SK-N-MC (cell line): Measurements from ENCODE around the gene KPRP.

Experiments used
- DNase-seq: peaks from one replicate; pipeline ENCODE4 v3.0.0-alpha.2; 2011; ENCODE audit warnings: low read depth, low spot score
- H3K27ac ChIP-seq: fragments of 200-600 bp; sonication (generic); 2 replicates; pipeline ENCODE4 v1.5.1; 2016; ENCODE audit warnings: mixed run types
- H3K36me3 ChIP-seq: fragments of 200-600 bp; sonication (generic); 2 replicates; pipeline ENCODE4 v1.6.1; 2017; ENCODE audit warnings: antibody characterized with exemption, low read length, mixed read lengths; ENCODE audit not compliant: insufficient read depth
- H3K4me3 ChIP-seq: fragments of 200-600 bp; sonication (generic); 2 replicates; pipeline ENCODE4 v1.5.1; 2016
- H3K9ac ChIP-seq: fragments of 200-600 bp; sonication (generic); 2 replicates; pipeline ENCODE4 v1.8.0; 2017; ENCODE audit warnings: mixed run types, mixed read lengths; ENCODE audit not compliant: insufficient read length
- H3K9me3 ChIP-seq: fragments of 200-600 bp; sonication (generic); 2 replicates; pipeline ENCODE4 v1.6.1; 2017; ENCODE audit warnings: low read depth, mild to moderate bottlenecking, antibody characterized with exemption, low read length, moderate library complexity, mixed read lengths
- EZH2 ChIP-seq: fragments of 200-600 bp; sonication (generic); IDR thresholded peaks from one replicate; pipeline ENCODE4 v1.6.1; 2017; ENCODE audit warnings: antibody characterized with exemption
- FOXP2 ChIP-seq: optimal IDR thresholded peaks from 2 replicates; pipeline ENCODE3; 2011; ENCODE audit warnings: mild to moderate bottlenecking, moderate library complexity; ENCODE audit not compliant: insufficient read depth; ENCODE audit errors: extremely low read length, control extremely low read depth
- POLR2AphosphoS5 ChIP-seq: IDR thresholded peaks from 2 replicates; pipeline ENCODE4 v1.6.1; 2012; ENCODE audit warnings: mild to moderate bottlenecking, low read depth, low read length, borderline replicate concordance

The KPRP gene

DNA sequence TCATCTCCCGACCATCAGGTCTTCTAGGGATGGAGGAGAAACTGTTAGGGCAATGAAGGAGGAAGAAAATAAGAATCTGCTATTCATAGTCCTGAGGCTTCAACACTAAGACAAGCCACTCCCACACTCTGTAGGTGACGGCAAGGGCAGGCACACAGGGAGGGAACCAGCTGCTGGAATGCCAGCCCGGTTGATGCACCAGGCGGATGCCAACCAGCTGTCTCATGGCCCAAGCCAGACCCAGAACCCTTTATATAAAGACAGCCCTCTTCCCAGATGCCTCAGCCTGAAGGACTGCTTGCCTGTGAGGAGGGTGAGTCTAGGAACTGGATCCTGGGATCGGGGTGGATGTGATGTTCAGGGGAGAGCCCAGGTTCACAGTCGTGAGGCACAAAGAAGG is at the start of gene KPRP:
TSS of gene KPRP (plus strand) at position 279 of the 400 bp plus-strand sequence. CDS start 1,564 bp downstream, outside the sequence.
- Histone ChIP-seq H3K27ac (no peak within 1 kb of the TSS), H3K9me3 (no peaks in the 10 kb centered on the region), H3K4me3 (no peak within 1 kb of the TSS), H3K9ac (no peak within 1 kb of the TSS), H3K36me3 (no peaks in the 10 kb centered on the region)
- TF ChIP-seq POLR2AphosphoS5 (no peak), FOXP2 (no peak), EZH2 (no peak)
- DNase-seq: no peak

GRCh38 chr1:152718238-152718637 is 39.6 kb upstream of the KPRP start:
- Histone ChIP-seq H3K9me3 (no peaks in the 10 kb centered on the region), H3K4me3 (no peak overlapping the region), H3K9ac (no peak overlapping the region), H3K36me3 (no peaks in the 10 kb centered on the region), H3K27ac (no peak overlapping the region)
- DNase-seq: no peak
- TF ChIP-seq EZH2: no peak
- no peak for TF ChIP-seq POLR2AphosphoS5
- no peak for TF ChIP-seq FOXP2

- TF ChIP-seq EZH2: no peak
- TF ChIP-seq FOXP2: no peak
- no peak for TF ChIP-seq POLR2AphosphoS5
- Histone ChIP-seq H3K9me3 (no peaks in the 10 kb centered on the region), H3K36me3 (no peaks in the 10 kb centered on the region), H3K27ac (no peak overlapping the region), H3K4me3 (no peak overlapping the region), H3K9ac (no peak overlapping the region)
- DNase-seq: no peak
Observed at GRCh38 chr1:152725261-152725660, 32.6 kb upstream of the KPRP start.

DNA sequence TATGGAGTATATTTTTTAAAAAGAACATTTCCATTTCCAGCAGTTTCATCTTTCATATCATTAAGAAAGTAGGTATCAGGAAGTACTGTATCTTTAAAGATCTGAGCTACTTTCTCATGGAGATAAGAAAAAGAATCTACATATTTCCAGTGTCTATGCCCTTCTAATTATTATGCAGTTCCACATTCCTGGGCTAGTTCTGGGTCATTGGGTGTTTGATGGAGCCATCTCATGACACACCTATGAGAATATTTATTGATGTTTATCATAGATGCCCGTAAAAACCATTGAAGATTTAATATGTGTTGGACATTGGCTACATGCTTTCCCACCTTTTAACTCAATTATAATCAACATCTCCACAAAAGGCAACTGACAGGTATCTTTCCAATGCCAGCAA is 28.8 kb upstream of the KPRP start:
- no peaks in the 10 kb centered on the region for H3K9me3 ChIP-seq
- no peak for TF ChIP-seq EZH2
- no peak for TF ChIP-seq POLR2AphosphoS5
- no peak for TF ChIP-seq FOXP2

DNA sequence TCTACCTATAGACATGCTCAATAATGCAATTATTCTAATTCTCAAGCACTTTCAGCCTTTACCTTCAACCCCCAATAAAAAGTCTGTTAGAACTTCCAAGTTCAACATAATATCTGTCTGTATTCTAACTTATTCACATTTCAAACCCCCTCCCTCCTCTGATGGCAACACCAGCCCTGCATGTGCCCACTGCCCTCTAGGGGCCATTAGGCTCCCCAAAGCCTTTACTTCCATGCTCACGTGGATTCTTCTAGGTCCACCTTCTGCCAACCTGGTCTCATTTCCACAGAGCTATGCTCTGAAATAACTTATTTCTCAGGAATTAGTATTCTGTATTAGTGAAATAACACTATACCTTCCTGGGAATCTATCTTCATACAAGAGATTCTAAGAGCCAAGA is 22.2 kb upstream of the KPRP start:
- Histone ChIP-seq H3K9me3 (no peaks in the 10 kb centered on the region), H3K9ac (no peak overlapping the region), H3K36me3 (no peaks in the 10 kb centered on the region), H3K27ac (no peak overlapping the region), H3K4me3 (no peak overlapping the region)
- no peak for DNase-seq
- TF ChIP-seq EZH2 (no peak), FOXP2 (no peak), POLR2AphosphoS5 (no peak)

More for the DNA sequence above, 28.8 kb upstream of the KPRP start:
- Histone ChIP-seq H3K36me3 (no peaks in the 10 kb centered on the region), H3K9ac (no peak overlapping the region), H3K27ac (no peak overlapping the region), H3K4me3 (no peak overlapping the region)
- no peak for DNase-seq

- no peaks in the 10 kb centered on the region for H3K9me3 ChIP-seq
- no peak for DNase-seq
- H3K4me3 ChIP-seq: no peak overlapping the region
- no peak overlapping the region for H3K9ac ChIP-seq
- H3K27ac ChIP-seq: no peak overlapping the region
- TF ChIP-seq FOXP2 (no peak), EZH2 (no peak), POLR2AphosphoS5 (no peak)
- H3K36me3 ChIP-seq: no peaks in the 10 kb centered on the region
Observed at GRCh38 chr1:152737997-152738396, 19.8 kb upstream of the KPRP start.

DNA sequence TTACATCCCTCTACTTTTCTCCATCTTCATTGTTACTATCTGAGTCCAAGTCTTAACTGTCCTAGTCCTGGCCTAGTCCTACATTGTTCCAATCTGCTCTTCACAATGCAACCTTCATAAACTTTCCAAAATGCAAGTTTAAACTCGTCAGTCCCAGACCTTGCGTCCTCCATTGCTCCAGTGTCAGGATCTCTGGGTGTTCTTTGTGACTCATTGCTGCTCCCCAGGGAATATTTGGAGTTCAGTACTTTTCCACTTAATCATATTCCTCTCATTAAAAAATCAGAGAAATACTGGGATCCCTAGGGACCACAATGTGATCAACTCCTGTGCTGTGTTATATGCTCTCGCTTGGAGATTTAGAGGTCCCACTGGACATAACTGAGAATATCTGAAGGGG is 18.0 kb upstream of the KPRP start:
- Histone ChIP-seq H3K4me3 (no peak overlapping the region), H3K9ac (no peak overlapping the region), H3K36me3 (no peaks in the 10 kb centered on the region), H3K27ac (no peak overlapping the region), H3K9me3 (no peaks in the 10 kb centered on the region)
- no peak for TF ChIP-seq POLR2AphosphoS5
- TF ChIP-seq FOXP2: no peak
- no peak for TF ChIP-seq EZH2
- DNase-seq: no peak

DNA sequence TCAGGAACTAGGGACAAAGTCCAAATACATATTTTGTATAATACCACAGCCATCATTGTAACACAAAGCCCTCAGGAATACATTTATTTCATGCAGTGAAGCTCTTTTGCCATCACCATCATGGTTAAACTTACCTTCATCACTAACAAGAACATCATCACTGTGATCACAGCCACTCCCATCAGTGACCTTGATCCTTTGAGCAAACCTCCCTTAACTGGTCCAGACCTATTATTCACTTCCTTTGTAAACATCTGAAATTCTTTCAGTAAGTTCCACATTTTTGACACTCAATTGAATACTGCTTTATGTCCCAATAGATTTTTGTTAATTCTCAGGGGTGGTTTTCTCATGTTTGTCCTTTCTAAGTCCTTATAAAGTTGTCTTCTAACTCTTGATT is 16.2 kb upstream of the KPRP start:
- TF ChIP-seq FOXP2 (no peak), EZH2 (no peak), POLR2AphosphoS5 (no peak)
- no peak for DNase-seq
- no peaks in the 10 kb centered on the region for H3K9me3 ChIP-seq

GRCh38 chr1:152743371-152744145 is 14.3 kb upstream of the KPRP start:
- no peak overlapping the region for H3K27ac ChIP-seq
- no peak for TF ChIP-seq FOXP2
- TF ChIP-seq EZH2: no peak
- no peak for TF ChIP-seq POLR2AphosphoS5

More for the DNA sequence above, 16.2 kb upstream of the KPRP start:
- Histone ChIP-seq H3K4me3 (no peak overlapping the region), H3K9ac (no peak overlapping the region), H3K36me3 (no peaks in the 10 kb centered on the region), H3K27ac (no peak overlapping the region)

More at GRCh38 chr1:152743371-152744145, 14.3 kb upstream of the KPRP start:
- no peak for DNase-seq
- H3K9me3 ChIP-seq: no peaks in the 10 kb centered on the region
- no peaks in the 10 kb centered on the region for H3K36me3 ChIP-seq
- H3K4me3 ChIP-seq: no peak overlapping the region
- no peak overlapping the region for H3K9ac ChIP-seq
